NK-92 treated with Interleukin-12 subunit alpha and Interleukin-12 subunit beta, amount 100 ng/mL, for 24 hours (cell line): ENCODE data around the gene PSMB3.
"Not testable (repeated sequence)": the region's sequence is repeated elsewhere in the genome, so short reads cannot be mapped to it uniquely, and the experiment has no call there.

Experiments
- DNase-seq: peaks from one replicate; lab custom pipeline; 2025; lab: John Stamatoyannopoulos, UW

The PSMB3 gene

DNA sequence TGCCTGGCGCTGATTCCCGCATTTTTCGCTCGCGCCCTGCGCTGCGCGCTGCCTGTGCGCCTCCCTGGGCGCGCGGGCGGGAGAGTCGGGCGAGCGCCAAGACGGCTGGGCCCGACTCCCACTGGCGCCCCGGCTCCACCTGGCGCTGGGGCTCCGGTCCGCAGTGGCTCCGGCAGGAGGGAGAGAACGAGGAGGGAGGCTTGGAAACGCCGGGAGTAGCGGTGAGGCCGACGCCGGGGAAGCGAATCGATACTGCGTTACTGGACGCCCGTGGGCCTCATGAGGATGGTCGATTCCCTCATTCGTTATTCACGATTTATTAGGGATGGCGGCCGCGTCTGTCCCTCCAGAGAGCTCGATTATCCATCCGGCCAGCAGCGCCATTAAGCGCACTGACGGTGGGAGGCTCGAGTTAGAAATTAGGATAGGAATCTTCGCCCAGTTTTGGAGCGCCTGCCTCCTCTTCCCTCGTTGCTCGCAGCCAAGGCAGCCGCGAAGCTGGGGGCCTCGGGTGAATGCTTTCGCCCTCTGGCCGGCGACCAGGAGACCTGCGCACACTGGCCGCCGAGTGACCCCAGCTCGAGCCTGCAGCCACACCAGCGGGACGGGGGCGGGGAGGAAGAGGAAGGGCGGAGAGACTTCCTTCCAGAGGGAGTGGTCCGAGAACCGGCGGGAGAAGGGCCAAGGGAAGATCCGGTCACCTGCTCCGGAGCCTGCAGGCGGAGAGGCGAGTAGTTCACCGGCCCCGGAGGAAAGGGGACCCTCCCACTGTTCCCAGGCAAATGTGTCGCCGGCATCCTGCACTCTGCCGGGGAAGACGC, 3.1 kb upstream of the PSMB3 start:
- no peak for DNase-seq

GRCh38 chr17:38750044-38750311, 2.6 kb upstream of the PSMB3 start:
- no peak for DNase-seq

GRCh38 chr17:38750312-38751121, 2.0 kb upstream of the PSMB3 start:
- DNase-seq: no peak

- DNase-seq: no peak
These were observed 1.3 kb upstream of the PSMB3 start for GRCh38 chr17:38751144-38751807.

- DNase-seq: peak; percentile 71
These were observed 683 bp upstream of the PSMB3 start for GRCh38 chr17:38751808-38752307.

- DNase-seq: no peak
These were observed 548 bp downstream of the PSMB3 start for GRCh38 chr17:38753071-38753506.

- no peak for DNase-seq
These were observed 9.1 kb downstream of the PSMB3 start for GRCh38 chr17:38761612-38762011.

- no peak for DNase-seq
These were observed 9.7 kb downstream of the PSMB3 start for GRCh38 chr17:38762231-38762630.

DNA sequence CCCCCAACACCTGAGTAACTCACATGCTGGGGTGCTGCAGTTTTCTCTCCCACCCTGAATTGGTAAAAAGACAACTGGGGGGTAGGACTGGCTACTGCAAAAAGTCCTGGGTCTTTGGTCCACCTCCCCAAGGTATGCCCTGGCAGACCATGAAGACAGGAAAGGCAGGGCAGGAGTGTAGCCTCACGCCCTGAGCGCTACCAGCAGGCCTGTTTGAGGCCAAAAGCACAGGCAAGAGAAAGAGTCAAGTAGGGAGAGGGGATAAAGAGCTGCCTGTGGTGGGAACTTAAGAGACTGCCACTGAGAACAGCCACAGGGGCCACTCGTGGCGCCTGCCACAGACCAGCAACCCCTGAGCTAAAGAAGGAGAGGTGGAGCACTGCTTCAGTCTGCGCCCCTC, 13.8 kb downstream of the PSMB3 start:
- DNase-seq: no peak

DNA sequence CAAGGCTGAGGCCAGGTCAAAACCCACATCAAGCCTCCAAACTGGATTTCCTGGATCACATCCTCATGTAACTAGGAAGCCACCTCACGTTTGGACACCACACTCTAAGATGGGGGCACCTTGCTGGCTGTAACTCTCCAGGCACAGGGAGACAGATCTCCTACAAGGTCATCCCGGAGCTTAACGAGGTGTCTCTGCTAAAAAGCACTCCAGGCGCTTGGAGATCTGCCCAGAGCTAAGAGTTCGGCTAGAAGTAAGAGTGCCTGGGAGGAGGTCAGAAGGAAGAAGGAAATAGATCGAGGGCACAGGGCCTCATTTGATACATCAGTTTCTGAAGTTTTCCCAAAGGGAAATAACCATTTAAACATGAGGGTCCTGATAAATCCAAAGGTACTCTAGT, 15.9 kb downstream of the PSMB3 start:
- DNase-seq: no peak

DNA sequence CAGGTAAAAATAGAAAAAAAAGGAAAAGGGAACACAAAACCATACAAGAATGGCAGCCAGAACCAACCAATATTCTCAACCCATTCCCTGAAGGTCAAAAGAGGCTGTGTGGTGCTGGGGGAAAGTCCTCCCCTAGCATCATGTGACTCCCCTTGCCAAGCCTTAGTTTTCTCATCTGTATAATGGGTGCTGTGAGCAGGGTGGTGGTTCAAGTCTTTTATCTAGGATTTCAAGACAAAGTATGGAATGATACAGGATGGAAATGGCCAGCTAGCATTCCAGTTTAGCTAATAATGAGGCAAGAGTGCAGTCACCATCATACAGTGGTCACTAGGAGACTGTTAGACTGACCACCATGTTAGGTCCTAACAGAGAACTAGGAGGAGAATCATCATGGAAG, 20.7 kb downstream of the PSMB3 start:
- DNase-seq: no peak

- DNase-seq: no peak
These were observed 25.2 kb downstream of the PSMB3 start for GRCh38 chr17:38777641-38778250.

- no peak for DNase-seq
These were observed 27.6 kb downstream of the PSMB3 start for GRCh38 chr17:38779965-38780752.

DNA sequence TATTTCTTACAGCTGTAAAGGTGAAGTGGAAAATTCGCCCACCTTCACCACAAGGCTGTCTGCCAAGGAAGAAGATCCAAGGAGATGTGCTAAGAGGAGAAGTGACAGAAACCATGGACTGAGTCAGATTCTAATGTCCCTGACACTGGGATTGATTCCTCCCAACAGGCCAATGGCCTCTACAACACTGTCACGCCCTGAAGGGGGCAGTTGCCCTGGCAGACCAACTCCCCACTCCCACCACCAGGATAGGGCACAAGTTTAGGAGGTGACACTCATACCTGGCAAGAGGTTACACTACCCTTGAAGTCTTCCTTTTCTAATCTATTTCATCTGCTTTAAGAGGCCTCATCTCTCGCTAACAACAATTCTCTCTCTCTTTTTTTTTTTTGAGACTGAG, 30.7 kb downstream of the PSMB3 start:
- no peak for DNase-seq

DNA sequence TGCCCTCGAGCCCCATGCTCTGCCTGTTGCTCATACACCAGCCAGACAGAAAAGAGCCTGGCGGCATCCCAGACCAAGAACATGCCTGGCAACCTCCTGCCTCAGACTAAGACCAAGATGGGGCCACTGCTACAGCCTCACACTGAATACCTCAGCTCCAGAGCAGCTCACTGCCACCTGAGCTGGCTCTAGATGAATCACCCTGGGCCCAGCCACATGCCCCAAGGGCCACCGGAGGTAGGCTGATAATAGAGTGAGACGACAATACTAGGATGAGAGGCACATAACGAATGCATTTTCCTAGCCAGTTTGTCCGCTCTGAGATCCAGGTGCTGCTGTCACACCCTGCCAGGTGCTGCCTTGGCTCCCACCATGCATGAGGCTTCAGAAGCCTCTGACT, 33.8 kb downstream of the PSMB3 start:
- no peak for DNase-seq

DNA sequence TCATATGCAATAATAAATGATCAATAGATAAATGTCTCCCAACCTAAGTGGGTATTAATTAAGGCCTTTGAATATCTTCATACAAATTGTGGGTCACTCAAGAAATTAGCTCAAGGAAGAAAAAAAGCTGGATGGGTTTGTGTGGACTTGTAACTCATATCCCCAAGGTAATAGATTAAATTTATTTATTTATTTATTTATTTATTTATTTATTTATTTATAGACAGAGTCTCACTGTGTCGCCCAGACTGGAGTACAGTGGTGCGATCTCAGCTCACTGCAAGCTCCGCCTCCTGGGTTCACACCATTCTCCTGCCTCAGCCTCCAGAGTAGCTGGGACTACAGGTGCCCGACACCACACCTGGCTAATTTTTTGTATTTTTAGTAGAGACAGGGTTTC, 35.5 kb downstream of the PSMB3 start:
- DNase-seq: not testable (repeated sequence)

DNA sequence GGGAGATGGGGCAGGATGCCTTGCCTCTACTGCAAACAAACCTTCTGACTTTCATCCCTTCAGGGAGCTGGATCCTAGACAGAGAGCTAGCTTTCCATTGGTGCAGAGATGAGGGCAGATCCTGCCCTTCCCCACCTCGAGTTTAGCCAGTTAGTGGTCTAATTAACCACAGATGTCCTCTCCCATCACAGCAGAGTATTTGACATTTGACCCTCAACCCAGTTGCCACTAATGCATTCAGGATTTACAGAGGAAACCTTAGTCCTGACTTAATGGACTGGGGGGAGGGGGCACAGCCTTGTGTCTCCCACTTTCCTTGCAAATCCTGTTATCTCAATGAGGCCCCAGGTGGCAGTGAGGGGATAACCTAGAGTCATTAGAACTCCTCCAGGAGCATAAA, 36.6 kb downstream of the PSMB3 start:
- no peak for DNase-seq

DNA sequence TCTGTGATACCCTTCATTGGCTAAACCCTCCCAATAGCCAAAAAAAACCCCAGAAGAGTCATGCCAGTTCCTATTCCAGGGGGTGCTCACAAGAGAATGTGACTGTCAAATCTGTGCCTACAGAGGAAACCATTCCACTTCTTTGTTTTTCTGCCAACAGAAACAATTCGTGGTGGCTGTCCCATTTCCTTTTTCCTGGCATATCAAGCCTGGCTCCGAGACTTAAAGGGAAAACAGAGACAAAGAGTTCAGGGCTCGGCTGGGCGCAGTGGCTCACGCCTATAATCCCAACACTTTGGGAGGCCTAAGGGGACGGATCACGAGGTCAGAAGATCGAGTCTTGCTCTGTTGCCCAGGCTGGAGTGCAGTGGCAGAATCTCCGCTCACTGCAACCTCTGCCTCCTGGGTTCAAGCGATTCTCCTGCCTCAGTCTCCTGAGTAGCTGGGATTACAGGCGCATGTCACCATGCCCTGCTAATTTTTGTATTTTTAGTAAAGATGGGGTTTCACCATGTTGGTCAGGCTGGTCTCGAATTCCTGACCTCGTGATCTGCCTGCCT, 37.7 kb downstream of the PSMB3 start:
- DNase-seq: not testable (repeated sequence)

DNA sequence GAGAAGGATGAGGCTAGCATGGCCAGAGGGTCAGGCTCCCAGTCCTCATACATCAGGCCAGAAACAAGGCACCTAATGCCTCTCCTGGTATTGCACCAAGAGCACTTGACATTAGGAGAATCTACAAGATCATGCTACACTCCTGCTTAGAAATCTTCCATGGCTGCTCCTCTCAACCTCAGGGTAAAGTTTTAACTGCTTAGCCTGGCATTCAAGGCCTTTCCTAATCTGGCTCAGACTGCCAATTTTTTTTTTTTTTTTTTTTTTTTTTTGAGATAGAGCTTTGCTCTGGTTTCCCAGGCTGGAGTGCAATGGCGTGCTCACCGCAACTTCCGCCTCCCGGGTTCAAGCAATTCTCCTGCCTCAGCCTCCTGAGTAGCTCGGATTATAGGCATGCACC, 38.6 kb downstream of the PSMB3 start:
- DNase-seq: no peak

DNA sequence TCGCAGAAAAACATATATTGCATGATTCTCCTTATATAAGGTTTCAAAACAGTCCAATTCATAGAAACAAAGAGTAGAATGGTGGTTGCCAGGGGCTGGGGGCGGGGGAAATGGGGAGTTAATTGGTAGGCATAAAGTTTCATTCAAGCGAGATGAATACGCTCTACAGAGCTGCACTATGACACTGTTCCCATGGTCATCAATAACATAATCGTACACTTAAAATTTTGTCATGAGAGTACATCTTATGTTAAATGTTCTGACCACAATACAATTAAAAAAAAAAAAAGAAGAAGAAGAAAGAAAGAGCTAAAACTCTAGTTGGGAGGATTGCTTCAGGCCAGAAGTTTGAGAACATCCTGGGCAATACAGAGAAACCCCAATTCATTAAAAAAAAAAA, 41.7 kb downstream of the PSMB3 start:
- no peak for DNase-seq

- DNase-seq: no peak
These were observed 44.1 kb downstream of the PSMB3 start for GRCh38 chr17:38796451-38797157.
